GM18873 (cell line): ENCODE measurements around the gene FARP1.

Experiments
- ATAC-seq: cut with Tn5 transposase; IDR thresholded peaks from one replicate; pipeline ENCODE4 v1.9.1; 2021; ENCODE audit warnings: mild to moderate bottlenecking, moderate library complexity, moderate number of reproducible peaks; ENCODE audit not compliant: unreplicated experiment, low FRiP score

Gene FARP1

DNA sequence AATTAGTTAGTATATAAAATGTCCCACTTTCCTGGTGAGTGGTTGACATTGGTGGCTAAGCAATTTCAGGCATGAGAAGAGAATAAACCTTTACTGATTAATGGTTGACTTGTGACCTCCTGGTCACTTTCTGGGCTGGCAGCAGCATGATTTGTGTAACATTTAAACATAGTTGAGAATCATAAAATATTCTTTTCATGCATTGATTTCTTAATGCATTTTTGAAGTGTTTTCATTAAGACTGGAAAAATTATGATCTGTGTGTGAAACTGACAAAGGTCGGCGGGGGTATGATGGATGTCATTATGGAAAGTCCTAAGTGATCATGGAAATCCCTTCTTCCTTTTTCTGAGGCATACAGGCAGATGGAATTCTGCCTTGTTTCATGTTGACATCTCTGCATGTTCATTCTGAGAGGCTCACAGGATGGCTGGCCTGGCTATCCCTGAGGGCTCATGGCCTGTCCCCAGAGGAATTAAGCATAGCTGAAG lies 132.8 kb downstream of the FARP1 start:
- ATAC-seq: no peak

DNA sequence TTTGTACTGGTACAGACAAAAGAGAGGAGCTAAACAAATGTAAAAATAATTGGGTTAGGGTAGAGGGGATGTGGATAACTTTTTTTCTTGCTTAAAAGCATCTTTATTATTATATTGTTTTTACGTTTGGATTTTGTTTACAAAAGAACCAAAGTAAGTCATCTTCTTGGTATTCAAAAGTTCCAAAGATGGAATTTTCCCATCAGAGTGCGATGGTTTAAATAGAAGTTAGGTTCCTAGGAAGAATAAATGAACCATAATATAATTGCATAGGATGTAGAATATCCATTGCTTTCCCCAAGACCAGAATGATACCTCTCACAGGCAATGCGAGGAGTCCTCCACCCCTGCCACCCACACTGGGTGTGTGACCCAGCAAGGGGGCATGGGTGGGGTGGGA lies 133.6 kb downstream of the FARP1 start:
- no peak for ATAC-seq

- ATAC-seq: no peak
These were observed 135.3 kb downstream of the FARP1 start for GRCh38 chr13:98278068-98278724.

- ATAC-seq: peak; percentile 66
These were observed 136.7 kb downstream of the FARP1 start for GRCh38 chr13:98279473-98280175.

- peak; percentile 18 for ATAC-seq
These were observed 137.2 kb downstream of the FARP1 start for GRCh38 chr13:98280176-98280510.

DNA sequence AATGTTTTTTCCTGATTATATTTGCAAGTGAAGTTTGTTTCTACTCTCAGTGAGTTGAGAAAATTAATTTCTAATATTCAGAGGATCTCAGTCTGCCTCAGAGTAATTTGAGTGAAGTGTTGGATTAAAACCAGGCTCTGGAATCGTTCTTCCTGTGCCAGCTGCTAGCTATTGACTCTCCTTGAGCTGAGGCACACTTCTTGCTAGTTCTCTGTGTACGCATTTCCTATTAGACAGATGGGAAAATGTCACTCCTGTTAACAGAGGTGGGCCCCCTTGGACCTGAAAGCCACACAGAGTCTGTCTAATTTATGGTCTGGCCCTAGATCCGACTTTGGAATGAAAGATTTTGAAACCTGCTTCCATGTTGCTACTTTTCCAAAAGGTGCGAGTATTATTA lies 141.8 kb downstream of the FARP1 start:
- ATAC-seq: no peak

DNA sequence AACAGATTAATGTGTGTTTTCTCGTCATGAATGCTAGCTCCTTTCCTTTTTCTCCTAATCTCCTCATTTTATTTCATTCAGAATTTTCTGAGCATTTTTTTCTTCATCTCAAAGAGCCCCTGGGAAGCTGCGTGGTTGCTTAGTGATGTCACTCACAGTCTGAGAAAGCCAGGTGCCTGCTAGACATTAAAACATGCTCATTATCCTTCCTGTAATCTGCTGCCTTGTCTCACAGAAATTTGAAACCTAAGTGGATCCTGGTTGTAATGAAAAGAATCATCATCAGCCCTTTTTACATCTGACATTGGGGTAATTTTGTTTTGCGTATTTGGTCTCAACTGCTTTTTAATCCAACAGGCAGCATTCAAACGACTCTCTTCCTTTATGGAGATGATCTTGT lies 142.4 kb downstream of the FARP1 start:
- no peak for ATAC-seq

DNA sequence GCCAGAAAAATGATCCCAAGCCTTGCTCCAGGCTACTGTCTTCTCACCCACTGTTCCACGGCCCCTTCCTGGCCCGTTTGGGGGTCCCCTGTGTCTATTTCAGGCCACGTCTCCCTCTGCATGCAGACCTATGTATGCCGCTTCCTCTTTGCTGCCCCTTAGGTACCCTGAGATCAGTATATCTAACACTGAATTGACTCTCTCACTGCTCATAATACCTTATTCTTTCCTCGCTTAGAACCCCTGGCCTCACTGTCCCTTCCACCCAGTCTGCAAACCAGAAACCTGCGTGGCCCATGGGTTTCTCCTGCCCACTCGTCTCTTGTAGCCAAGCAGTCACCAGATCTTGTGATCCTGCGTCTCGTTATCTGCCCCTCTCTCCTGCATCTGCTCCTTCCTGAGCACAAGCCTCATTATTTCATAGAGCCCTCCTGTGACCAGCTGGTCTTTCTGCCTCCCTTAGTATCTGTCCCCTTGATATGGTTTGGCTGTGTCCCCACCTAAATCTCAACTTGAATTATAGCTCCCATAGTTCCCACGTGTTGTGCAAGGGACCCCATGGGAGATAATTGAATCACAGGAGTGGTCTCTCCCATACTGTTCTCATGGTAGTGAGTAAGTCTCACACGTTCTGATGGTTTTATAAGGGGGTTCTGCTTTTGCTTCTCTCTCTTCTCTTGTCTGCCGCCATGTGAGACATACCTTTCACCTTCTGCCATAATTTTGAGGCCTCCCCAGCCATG lies 143.1 kb downstream of the FARP1 start:
- ATAC-seq: no peak

GRCh38 chr13:98286799-98287198 lies 143.9 kb downstream of the FARP1 start:
- no peak for ATAC-seq

DNA sequence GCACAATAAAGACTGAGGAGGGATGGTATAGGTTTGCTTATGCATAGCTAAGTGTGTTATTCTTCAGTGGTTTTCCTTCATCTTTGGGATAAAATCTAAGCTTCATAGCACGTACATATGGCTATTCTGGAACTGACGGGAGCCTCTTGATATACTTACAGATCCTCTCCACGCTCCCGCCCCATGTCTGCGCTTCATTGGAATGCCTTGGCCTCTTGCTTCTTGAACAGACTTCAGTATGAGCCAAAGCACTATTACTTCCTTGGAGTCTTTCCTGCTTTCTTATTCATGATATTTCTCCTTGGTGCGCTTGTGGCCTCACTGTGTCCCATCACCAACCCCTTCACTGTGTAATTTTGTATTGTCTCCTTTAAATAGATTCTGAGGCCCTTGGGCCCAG lies 145.3 kb downstream of the FARP1 start:
- ATAC-seq: no peak

- ATAC-seq: no peak
These were observed 146.5 kb downstream of the FARP1 start for GRCh38 chr13:98289339-98289945.

DNA sequence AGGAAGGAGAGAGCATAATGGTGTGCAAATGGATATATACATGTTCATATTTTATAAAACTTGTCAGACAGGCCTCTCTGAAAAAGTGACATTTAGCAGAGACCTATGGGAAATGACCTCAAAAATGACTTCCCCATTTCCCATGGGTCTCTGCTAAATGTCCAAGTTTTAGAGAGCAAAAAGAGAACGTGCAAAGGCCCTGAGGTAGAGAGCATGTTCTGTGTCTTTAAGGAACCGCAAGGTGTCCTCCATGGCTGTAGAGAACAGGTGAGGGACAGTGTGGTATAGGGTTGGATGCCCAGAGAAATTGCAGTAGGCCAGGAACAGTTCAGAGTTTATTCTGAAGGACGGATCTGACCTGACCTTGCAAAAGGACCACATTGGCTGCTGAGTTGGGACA lies 147.4 kb downstream of the FARP1 start:
- no peak for ATAC-seq

GRCh38 chr13:98291658-98292057 lies 148.8 kb downstream of the FARP1 start:
- ATAC-seq: no peak

DNA sequence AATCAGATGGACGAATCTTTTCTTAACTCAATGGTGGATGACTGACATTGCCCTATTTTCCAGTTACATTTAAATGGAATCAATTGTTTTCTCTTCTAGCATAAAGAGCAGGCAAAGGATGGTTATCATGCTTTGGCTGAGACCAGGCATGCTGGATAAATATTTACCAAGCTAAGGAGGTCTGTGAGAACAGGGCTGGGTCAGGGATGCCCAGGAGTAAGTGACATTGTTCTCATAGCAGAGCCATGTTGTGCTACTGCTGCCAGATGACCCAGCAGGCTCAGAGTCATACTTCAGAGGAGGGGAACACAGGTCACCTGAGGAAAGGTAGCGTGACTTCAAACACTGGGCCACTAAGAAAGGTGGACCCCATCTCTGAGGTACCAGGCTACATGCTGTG lies 150.2 kb downstream of the FARP1 start:
- ATAC-seq: no peak

- ATAC-seq: no peak
These were observed 150.8 kb downstream of the FARP1 start for GRCh38 chr13:98293570-98294142.

DNA sequence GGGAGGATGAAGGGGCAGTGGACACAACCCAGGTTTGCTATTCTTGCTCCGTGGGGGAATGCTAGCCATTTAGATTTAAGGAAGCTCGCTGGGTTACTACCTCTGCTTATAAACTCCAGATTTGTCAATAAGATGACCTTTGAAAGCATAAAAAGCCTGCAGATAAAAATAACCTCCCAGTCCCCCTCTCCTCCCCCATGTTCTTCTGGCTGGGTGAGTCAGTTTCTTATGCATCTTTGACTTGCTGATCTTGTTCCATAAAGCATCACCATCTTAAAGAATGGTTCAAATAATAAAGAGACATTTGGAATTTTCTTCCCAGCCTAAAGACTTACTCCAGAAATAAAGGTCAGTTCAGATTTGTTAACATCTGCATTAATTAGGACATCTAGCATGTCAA lies 152.5 kb downstream of the FARP1 start:
- ATAC-seq: no peak

GRCh38 chr13:98297051-98297450 lies 154.2 kb downstream of the FARP1 start:
- ATAC-seq: no peak

- ATAC-seq: no peak
These were observed 154.9 kb downstream of the FARP1 start for GRCh38 chr13:98297745-98298144.

GRCh38 chr13:98298599-98298998 lies 155.7 kb downstream of the FARP1 start:
- ATAC-seq: no peak

DNA sequence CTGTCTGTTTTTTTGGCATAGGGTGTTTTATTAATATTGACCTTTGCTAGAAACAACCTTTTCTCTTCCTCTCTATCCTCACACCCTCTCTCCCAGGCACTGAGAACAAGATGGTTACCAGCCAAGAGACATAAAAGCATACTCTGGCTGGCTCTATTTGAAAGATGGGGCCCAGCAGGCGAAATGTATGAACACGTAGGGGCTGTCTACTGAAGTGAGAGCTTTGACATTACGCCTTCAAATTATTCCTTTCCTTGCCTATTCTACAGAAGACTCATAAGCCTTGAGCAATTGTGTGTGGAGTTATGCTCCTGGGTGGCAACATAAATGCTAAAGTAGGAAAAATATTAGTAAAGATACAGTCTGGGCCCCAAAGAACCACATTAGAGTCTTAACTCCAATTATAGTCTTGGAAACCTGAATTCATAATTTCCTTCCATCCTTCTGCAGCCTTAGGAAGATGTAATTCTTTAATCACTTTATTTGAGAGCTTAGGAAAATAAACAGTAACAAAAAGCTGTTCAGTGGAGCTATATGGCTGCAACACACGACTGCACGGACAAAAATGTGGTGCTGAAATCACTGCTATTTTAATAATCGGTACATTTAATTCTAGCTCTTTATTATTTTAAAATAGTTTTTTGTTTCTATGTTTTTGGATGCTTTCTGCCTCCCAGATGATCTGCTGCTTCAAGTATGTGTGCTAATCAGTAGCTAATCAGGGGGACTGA lies 156.5 kb downstream of the FARP1 start:
- ATAC-seq: no peak
